ENCODE measurements around the gene DFFA. TPM values are rescaled to one million over a fixed set of nuclear protein-coding genes. Genes with fewer than 3 reads are reported as not detected.

Gene DFFA
- total and polyA plus RNA-seq, 9 of the 15 experiments (the other 6 are each of a cell fraction or from before 2014, with no cell fraction given) = 39.6 to 74.8 (median 59.2) TPM

GRCh38 chr1:10459184-10459583 lies 13.1 kb downstream of the DFFA start (continued):
- TF ChIP-seq MAFF (IDR thresholded peaks at IDR 0.05; ENCODE audit: low read length) (peak; percentile 96), SMARCE1 (IDR thresholded peaks at IDR 0.05) (peak; percentile 78), HMG20A (CRISPR knock-in tag; conservative IDR thresholded peaks at IDR 0.05) (no peak), DPF2 (IDR thresholded peaks at IDR 0.05) (peak; percentile 94), GATAD2A (IDR thresholded peaks at IDR 0.05) (peak; percentile 68; the same call in 1 of the 2 replicates), PKNOX1 (IDR thresholded peaks at IDR 0.05) (0 out of 2 replicates have a peak, but pooled peaks have one; percentile 8), RNF2 (IDR thresholded peaks at IDR 0.05) (0 out of 2 replicates have a peak, but pooled peaks have one; percentile 45), JUNB (CRISPR knock-in tag; conservative IDR thresholded peaks at IDR 0.05) (peak; percentile 88), ILK (tag; IDR thresholded peaks at IDR 0.05; ENCODE audit: borderline replicate concordance, low read depth) (no peak), ZNF197 (CRISPR knock-in tag; IDR thresholded peaks at IDR 0.05; ENCODE audit: low read depth) (0 out of 2 replicates have a peak, but pooled peaks have one; percentile 32), JUN (IDR thresholded peaks at IDR 0.05; ENCODE audit: borderline replicate concordance, low read depth, low read length) (peak; percentile 81), JUN (CRISPR knock-in tag; IDR thresholded peaks at IDR 0.05; ENCODE audit: borderline replicate concordance) (no peak), MEIS2 (IDR thresholded peaks at IDR 0.05; ENCODE audit: partially characterized antibody) (no peak), ZFP36 (IDR thresholded peaks at IDR 0.05; ENCODE audit: low read depth, low read length, partially characterized antibody) (peak; percentile 11), HDAC1 (IDR thresholded peaks at IDR 0.05) (peak in 1 of 2 experiments; percentile 58; a peak in 1 of 4 replicates), NR2C1 (IDR thresholded peaks at IDR 0.05) (peak; percentile 50; the same call in 1 of the 2 replicates), NR2C1 (tag; IDR thresholded peaks at IDR 0.05) (peak; percentile 67), SMAD2 (IDR thresholded peaks at IDR 0.05; ENCODE audit: low read depth, low read length) (no peak)
- TF ChIP-seq, protein P1, sequence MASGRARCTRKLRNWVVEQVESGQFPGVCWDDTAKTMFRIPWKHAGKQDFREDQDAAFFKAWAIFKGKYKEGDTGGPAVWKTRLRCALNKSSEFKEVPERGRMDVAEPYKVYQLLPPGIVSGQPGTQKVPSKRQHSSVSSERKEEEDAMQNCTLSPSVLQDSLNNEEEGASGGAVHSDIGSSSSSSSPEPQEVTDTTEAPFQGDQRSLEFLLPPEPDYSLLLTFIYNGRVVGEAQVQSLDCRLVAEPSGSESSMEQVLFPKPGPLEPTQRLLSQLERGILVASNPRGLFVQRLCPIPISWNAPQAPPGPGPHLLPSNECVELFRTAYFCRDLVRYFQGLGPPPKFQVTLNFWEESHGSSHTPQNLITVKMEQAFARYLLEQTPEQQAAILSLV (tag; IDR thresholded peaks at IDR 0.05) = no peak

Measured in K562 (cell line).